ENCODE results near the gene ACKR1. TPM values are rescaled to one million over a fixed set of nuclear protein-coding genes. Genes with fewer than 3 reads are reported as not detected.

ACKR1 gene
- not detected for total RNA-seq

GRCh38 chr1:159204161-159205141, at the start of gene ACKR1:
TSS of gene ACKR1 (plus strand) at chr1:159204875. CDS start at chr1:159204960, 85 bp downstream.
- Mint-ChIP-seq H3K36me3 (no peaks in the 10 kb centered on the region), H3K9me3 (no peaks in the 10 kb centered on the region), H3K27ac (no peak within 1 kb of the TSS)
- no peak for DNase-seq (ENCODE audit: low spot score in 2 of 2)
- ATAC-seq, result no peak

GRCh38 chr1:159161001-159161718, 43.5 kb upstream of the ACKR1 start:
- Mint-ChIP-seq H3K36me3 (no peaks in the 10 kb centered on the region), H3K9me3 (no peaks in the 10 kb centered on the region)
- ATAC-seq, result peak; percentile 83 to 91

GRCh38 chr1:159161719-159162026, 43.0 kb upstream of the ACKR1 start:
- ATAC-seq (no peak), DNase-seq (ENCODE audit: low spot score in 2 of 2) (no peak)
- H3K9me3 Mint-ChIP-seq, result no peaks in the 10 kb centered on the region
- H3K36me3 Mint-ChIP-seq, result no peaks in the 10 kb centered on the region
- H3K27ac Mint-ChIP-seq, result no peak overlapping the region

More at GRCh38 chr1:159161001-159161718, 43.5 kb upstream of the ACKR1 start:
- DNase-seq (ENCODE audit: low spot score in 2 of 2), result peak in 1 of 2 donors; percentile 69
- no peak overlapping the region for H3K27ac Mint-ChIP-seq

GRCh38 chr1:159162516-159163265, 42.0 kb upstream of the ACKR1 start:
- no peak for DNase-seq (ENCODE audit: low spot score in 2 of 2)
- Mint-ChIP-seq H3K9me3 (no peaks in the 10 kb centered on the region), H3K36me3 (no peaks in the 10 kb centered on the region), H3K27ac (no peak overlapping the region)
- ATAC-seq, result no peak

GRCh38 chr1:159163614-159164228, 41.0 kb upstream of the ACKR1 start:
- Mint-ChIP-seq H3K27ac (no peak overlapping the region), H3K36me3 (no peaks in the 10 kb centered on the region), H3K9me3 (no peaks in the 10 kb centered on the region)
- no peak for ATAC-seq
- no peak for DNase-seq (ENCODE audit: low spot score in 2 of 2)

- DNase-seq (ENCODE audit: low spot score in 2 of 2) (no peak), ATAC-seq (no peak)
- H3K9me3 Mint-ChIP-seq, result no peaks in the 10 kb centered on the region
- H3K27ac Mint-ChIP-seq, result no peak overlapping the region
- H3K36me3 Mint-ChIP-seq, result peaks cover 0 to 9% of the 10 kb centered on the region in 2 donors
These were observed 36.6 kb upstream of the ACKR1 start for GRCh38 chr1:159168043-159168442.

GRCh38 chr1:159170639-159171038, 34.0 kb upstream of the ACKR1 start:
- ATAC-seq (no peak), DNase-seq (ENCODE audit: low spot score in 2 of 2) (no peak)
- H3K36me3 Mint-ChIP-seq, result peaks cover 0 to 9% of the 10 kb centered on the region in 2 donors
- no peak overlapping the region for H3K27ac Mint-ChIP-seq
- no peaks in the 10 kb centered on the region for H3K9me3 Mint-ChIP-seq

GRCh38 chr1:159171254-159171687, 33.4 kb upstream of the ACKR1 start, which contains the start of gene CADM3:
TSS of gene CADM3 (plus strand) at chr1:159171615. CDS start at chr1:159171766, 151 bp downstream.
- peaks cover 0 to 9% of the 10 kb centered on the region in 2 donors for H3K36me3 Mint-ChIP-seq
- DNase-seq (ENCODE audit: low spot score in 2 of 2) (no peak), ATAC-seq (no peak)
- H3K27ac Mint-ChIP-seq, result no peak within 1 kb of the TSS
- H3K9me3 Mint-ChIP-seq, result no peaks in the 10 kb centered on the region

- DNase-seq (ENCODE audit: low spot score in 2 of 2) (no peak), ATAC-seq (peak in 1 of 2 donors; percentile 24)
- Mint-ChIP-seq H3K9me3 (no peaks in the 10 kb centered on the region), H3K27ac (no peak overlapping the region), H3K36me3 (peaks cover 0 to 9% of the 10 kb centered on the region in 2 donors)
These were observed 32.8 kb upstream of the ACKR1 start for GRCh38 chr1:159171688-159172501.

GRCh38 chr1:159172614-159173291, 31.9 kb upstream of the ACKR1 start:
- ATAC-seq (no peak), DNase-seq (ENCODE audit: low spot score in 2 of 2) (no peak)
- no peak overlapping the region for H3K27ac Mint-ChIP-seq
- H3K36me3 Mint-ChIP-seq, result peaks cover 0 to 9% of the 10 kb centered on the region in 2 donors
- H3K9me3 Mint-ChIP-seq, result no peaks in the 10 kb centered on the region

GRCh38 chr1:159173320-159173719, 31.4 kb upstream of the ACKR1 start:
- ATAC-seq, result no peak
- Mint-ChIP-seq H3K9me3 (no peaks in the 10 kb centered on the region), H3K27ac (no peak overlapping the region), H3K36me3 (peaks cover 0 to 9% of the 10 kb centered on the region in 2 donors)
- no peak for DNase-seq (ENCODE audit: low spot score in 2 of 2)

GRCh38 chr1:159175571-159175970, 29.1 kb upstream of the ACKR1 start:
- no peak overlapping the region for H3K27ac Mint-ChIP-seq
- H3K9me3 Mint-ChIP-seq, result no peaks in the 10 kb centered on the region
- no peak for ATAC-seq
- H3K36me3 Mint-ChIP-seq, result peaks cover 0 to 8% of the 10 kb centered on the region in 2 donors
- no peak for DNase-seq (ENCODE audit: low spot score in 2 of 2)

GRCh38 chr1:159177272-159177907, 27.3 kb upstream of the ACKR1 start:
- no peaks in the 10 kb centered on the region for H3K9me3 Mint-ChIP-seq
- no peak overlapping the region for H3K27ac Mint-ChIP-seq
- peak in 1 of 2 donors; percentile 41 for ATAC-seq
- DNase-seq (ENCODE audit: low spot score in 2 of 2), result peak in 1 of 2 donors; percentile 31
- no peaks in the 10 kb centered on the region for H3K36me3 Mint-ChIP-seq

GRCh38 chr1:159179906-159180305, 24.8 kb upstream of the ACKR1 start:
- H3K9me3 Mint-ChIP-seq, result no peaks in the 10 kb centered on the region
- DNase-seq (ENCODE audit: low spot score in 2 of 2), result no peak
- no peaks in the 10 kb centered on the region for H3K36me3 Mint-ChIP-seq
- ATAC-seq, result no peak
- no peak overlapping the region for H3K27ac Mint-ChIP-seq

- no peak for DNase-seq (ENCODE audit: low spot score in 2 of 2)
- ATAC-seq, result no peak
- Mint-ChIP-seq H3K36me3 (no peaks in the 10 kb centered on the region), H3K9me3 (no peaks in the 10 kb centered on the region), H3K27ac (no peak overlapping the region)
These were observed 24.2 kb upstream of the ACKR1 start for GRCh38 chr1:159180516-159180915.
